ENCODE measurements around the gene SYNE2.
"Not testable (repeated sequence)": the region's sequence is repeated elsewhere in the genome, so short reads cannot be mapped to it uniquely, and the experiment has no call there.

Gene SYNE2

GRCh38 chr14:64114166-64114565, 261.4 kb downstream of the SYNE2 start:
- H3K27me3 ChIP-seq = no peaks in the 10 kb centered on the region
- H3K36me3 ChIP-seq = no peaks in the 10 kb centered on the region; the same call in 1 of the 2 replicates
- H3K9me3 ChIP-seq = no peaks in the 10 kb centered on the region
- no peak for TF ChIP-seq CTCF (IDR thresholded peaks at IDR 0.05; ENCODE audit: low read depth, low read length)
- H3K4me3 ChIP-seq (ENCODE audit: low read depth, low read length) = no peak overlapping the region
- H3K4me1 ChIP-seq = no peaks in the 10 kb centered on the region
- no peak for DNase-seq

- H3K4me1 ChIP-seq = no peaks in the 10 kb centered on the region
- no peak for DNase-seq
- TF ChIP-seq CTCF (IDR thresholded peaks at IDR 0.05; ENCODE audit: low read depth, low read length) = no peak
- H3K27me3 ChIP-seq = no peaks in the 10 kb centered on the region
- no peaks in the 10 kb centered on the region; the same call in 1 of the 2 replicates for H3K36me3 ChIP-seq
- H3K9me3 ChIP-seq = no peaks in the 10 kb centered on the region
- no peak overlapping the region for H3K4me3 ChIP-seq (ENCODE audit: low read depth, low read length)
Observed at GRCh38 chr14:64114796-64115195, 262.0 kb downstream of the SYNE2 start.

GRCh38 chr14:64115401-64115800, 262.6 kb downstream of the SYNE2 start:
- Histone ChIP-seq H3K27me3 (no peaks in the 10 kb centered on the region), H3K4me1 (no peaks in the 10 kb centered on the region), H3K36me3 (no peaks in the 10 kb centered on the region), H3K9me3 (no peaks in the 10 kb centered on the region), H3K4me3 (ENCODE audit: low read depth, low read length) (no peak overlapping the region)
- no peak for DNase-seq
- TF ChIP-seq CTCF (IDR thresholded peaks at IDR 0.05; ENCODE audit: low read depth, low read length) = no peak

GRCh38 chr14:64117671-64118402, 265.0 kb downstream of the SYNE2 start:
- no peak for TF ChIP-seq CTCF (IDR thresholded peaks at IDR 0.05; ENCODE audit: low read depth, low read length)
- Histone ChIP-seq H3K4me3 (ENCODE audit: low read depth, low read length) (no peak overlapping the region), H3K36me3 (peaks cover 6% of the 10 kb centered on the region), H3K27me3 (no peaks in the 10 kb centered on the region), H3K4me1 (no peaks in the 10 kb centered on the region), H3K9me3 (no peaks in the 10 kb centered on the region)
- DNase-seq = no peak

- not testable (repeated sequence) for DNase-seq; H3K4me3 ChIP-seq (ENCODE audit: low read depth, low read length); H3K27me3 ChIP-seq; H3K4me1 ChIP-seq; H3K9me3 ChIP-seq; H3K36me3 ChIP-seq
Observed at GRCh38 chr14:64118403-64118742, 265.6 kb downstream of the SYNE2 start.

GRCh38 chr14:64118892-64119291, 266.1 kb downstream of the SYNE2 start:
- Histone ChIP-seq H3K9me3 (no peaks in the 10 kb centered on the region), H3K27me3 (no peaks in the 10 kb centered on the region)
- no peak for TF ChIP-seq CTCF (IDR thresholded peaks at IDR 0.05; ENCODE audit: low read depth, low read length)

More at GRCh38 chr14:64118892-64119291, 266.1 kb downstream of the SYNE2 start:
- no peak for DNase-seq
- peaks cover 6% of the 10 kb centered on the region for H3K36me3 ChIP-seq
- H3K4me1 ChIP-seq = no peaks in the 10 kb centered on the region
- H3K4me3 ChIP-seq (ENCODE audit: low read depth, low read length) = no peak overlapping the region
